IMR-90 (cell line): ENCODE results near the gene DOCK6. TPM values are rescaled to one million over a fixed set of nuclear protein-coding genes. Genes with fewer than 3 reads are reported as not detected.

Source experiments
- ATAC-seq: fragments of 200-7000 bp; cut with Tn5 transposase; 2 replicates; pipeline ENCODE4 v1.9.1; 2020; ENCODE audit warnings: low read depth, mild to moderate bottlenecking, moderate library complexity
- BruUV-seq: library from RNA; stranded (reverse); fragments of 400-500 nt; replicated peaks from 2 replicates; lab custom pipeline; 2021; lab: Mats Ljungman, UMichigan
- CTCF ChIA-PET: fragments of 300-600 bp; formaldehyde crosslinking; extraction: SDS; loops from one replicate; lab custom pipeline; 2021; ENCODE audit warnings: antibody characterized with exemption; lab: Yijun Ruan, JAX
- POLR2A ChIA-PET: fragments of 300-600 bp; sonication (Branson Sonifier 250); formaldehyde crosslinking; loops from one replicate; lab custom pipeline; 2022; ENCODE audit warnings: antibody characterized with exemption; ENCODE audit not compliant: unreplicated experiment; lab: Charles Lee
- DNase-seq: peaks from one replicate; pipeline ENCODE4 v3.0.0; 2013
- H2AFZ ChIP-seq: replicated peaks from 2 replicates; pipeline ENCODE3; 2013; ENCODE audit warnings: low read length, mild to moderate bottlenecking; ENCODE audit not compliant: poor library complexity
- H2AK5ac ChIP-seq: 2 replicates; pipeline ENCODE4 v1.6.1; 2013; ENCODE audit warnings: low read depth, low read length, inconsistent platforms
- H2AK9ac ChIP-seq: replicated peaks from 2 replicates; pipeline ENCODE3; 2013; ENCODE audit warnings: mild to moderate bottlenecking, low read depth, low read length, moderate library complexity; ENCODE audit not compliant: poor library complexity
- H2BK120ac ChIP-seq: 2 replicates; pipeline ENCODE4 v1.6.1; 2013; ENCODE audit warnings: low read depth, low read length, inconsistent platforms
- H2BK15ac ChIP-seq: 3 replicates; pipeline ENCODE4 v1.6.1; 2013; ENCODE audit warnings: low read depth, low read length, inconsistent platforms
- H2BK20ac ChIP-seq: 2 replicates; pipeline ENCODE4 v1.6.1; 2013; ENCODE audit warnings: low read depth, mild to moderate bottlenecking, inconsistent platforms, low read length, moderate library complexity
- H2BK5ac ChIP-seq: 2 replicates; pipeline ENCODE4 v1.6.1; 2013; ENCODE audit warnings: mild to moderate bottlenecking, low read depth, low read length, inconsistent platforms; ENCODE audit not compliant: poor library complexity, severe bottlenecking
- H3K14ac ChIP-seq: replicated peaks from 2 replicates; pipeline ENCODE4 v1.6.1; 2013; ENCODE audit warnings: low read depth, low read length, inconsistent platforms
- H3K18ac ChIP-seq: 2 replicates; pipeline ENCODE4 v1.6.1; 2013; ENCODE audit warnings: low read depth, low read length, control low read depth
- H3K23ac ChIP-seq: 2 replicates; pipeline ENCODE4 v1.6.1; 2013; ENCODE audit warnings: low read depth, low read length, inconsistent platforms
- H3K27ac ChIP-seq: 2 replicates; pipeline ENCODE4 v1.5.1; 2013; ENCODE audit warnings: mild to moderate bottlenecking, control low read depth, low read length; ENCODE audit not compliant: insufficient read depth
- H3K27me3 ChIP-seq: 2 replicates; pipeline ENCODE4 v1.6.1; 2013; ENCODE audit warnings: low read length; ENCODE audit not compliant: control insufficient read depth, insufficient read depth
- H3K36me3 ChIP-seq: 2 replicates; pipeline ENCODE4 v1.6.1; 2013; ENCODE audit warnings: low read length, mixed read lengths; ENCODE audit not compliant: control insufficient read depth, insufficient read depth
- H3K4ac ChIP-seq: 2 replicates; pipeline ENCODE4 v1.6.1; 2013; ENCODE audit warnings: low read depth, low read length, inconsistent platforms
- H3K4me1 ChIP-seq: 2 replicates; pipeline ENCODE4 v1.6.1; 2013; ENCODE audit warnings: low read length, mixed read lengths; ENCODE audit not compliant: control insufficient read depth, insufficient read depth
- H3K4me2 ChIP-seq: 2 replicates; pipeline ENCODE4 v1.6.1; 2013; ENCODE audit warnings: low read depth, mild to moderate bottlenecking, control low read depth, low read length, moderate library complexity
- H3K4me3 ChIP-seq: 2 replicates; pipeline ENCODE4 v1.5.1; 2013; ENCODE audit warnings: low read depth, mild to moderate bottlenecking, control low read depth, low read length, moderate library complexity; ENCODE audit not compliant: insufficient read depth
- H3K56ac ChIP-seq: 2 replicates; pipeline ENCODE4 v1.6.1; 2013; ENCODE audit warnings: low read length, inconsistent platforms; ENCODE audit not compliant: insufficient read depth; ENCODE audit errors: extremely low read depth
- H3K79me1 ChIP-seq, 2 experiments: 2 replicates each; pipeline ENCODE4 v1.6.1; 2013; ENCODE audit warnings: low read length in 2 of 2, inconsistent platforms in 1 of 2, low read depth in 1 of 2
- H3K9ac ChIP-seq: 2 replicates; pipeline ENCODE4 v1.6.1; 2013; ENCODE audit warnings: low read depth, low read length, control low read depth
- H3K9me1 ChIP-seq: 2 replicates; pipeline ENCODE4 v1.6.1; 2013; ENCODE audit warnings: low read length, inconsistent platforms; ENCODE audit not compliant: insufficient read depth
- H3K9me3 ChIP-seq: 2 replicates; pipeline ENCODE4 v1.6.1; 2013; ENCODE audit warnings: low read length; ENCODE audit not compliant: control insufficient read depth, insufficient read depth
- H4K20me1 ChIP-seq: 2 replicates; pipeline ENCODE4 v1.6.1; 2013; ENCODE audit warnings: low read length, inconsistent platforms; ENCODE audit not compliant: insufficient read depth
- H4K5ac ChIP-seq: 2 replicates; pipeline ENCODE4 v1.6.1; 2013; ENCODE audit warnings: mild to moderate bottlenecking, low read depth, low read length, control low read depth
- H4K8ac ChIP-seq, 2 experiments: 2 replicates each; pipeline ENCODE4 v1.6.1; 2013; ENCODE audit warnings: low read depth in 2 of 2, low read length in 2 of 2, control low read depth in 1 of 2, inconsistent platforms in 1 of 2
- H4K91ac ChIP-seq: 2 replicates; pipeline ENCODE4 v1.6.1; 2013; ENCODE audit warnings: low read depth, low read length, inconsistent platforms; ENCODE audit not compliant: insufficient read depth
- BHLHE40 ChIP-seq: fragments of 150-350 bp; IDR thresholded peaks from 2 replicates; pipeline ENCODE4 v1.6.1; 2016; ENCODE audit warnings: mild to moderate bottlenecking, low read depth, low read length
- NFE2L2 ChIP-seq: fragments of 150-350 bp; IDR thresholded peaks from 2 replicates; pipeline ENCODE4 v1.6.1; 2016; ENCODE audit warnings: low read depth, mild to moderate bottlenecking, low read length
- WGBS, 2 experiments: methylation state at CpG; one replicate each; pipeline versions ENCODE4 v1.1.5 to v1.1.7; 2013; ENCODE audit warnings: missing lambda C conversion rate in 2 of 2; ENCODE audit not compliant: insufficient read length in 1 of 2; ENCODE audit errors: extremely low coverage in 2 of 2; 5-methylcytosine and 5-hydroxymethylcytosine counted together
- dilution Hi-C: fragments of 300-500 bp; cut with HindIII; formaldehyde crosslinking; loops from one replicate; pipeline ENCODE4 v1.14.3; 2018; ENCODE audit warnings: low sequenced_read_pairs; ENCODE audit not compliant: unreplicated experiment
- in situ Hi-C: fragments of 300-500 bp; cut with MboI; formaldehyde crosslinking; loops from 3 replicates; pipeline ENCODE4 v1.14.3; 2019; ENCODE audit warnings: low sequenced_read_pairs, inconsistent platforms, mixed read lengths
- intact Hi-C: fragments of 100-400 bp; cut with micrococcal nuclease; formaldehyde crosslinking; loops from 2 replicates; pipeline ENCODE4 v1.10.0; 2022
- polyA plus RNA-seq, 3 experiments: library from polyadenylated mRNA; depleted of rRNA; stranded (reverse); fragments of >200 nt; gene quantifications; 2 replicates each; pipeline ENCODE4 v1.2.3, GENCODE V29; 2012; ENCODE audit warnings: low replicate concordance in 1 of 3
- total RNA-seq: library from RNA; depleted of rRNA; stranded (reverse); fragments of >200 nt; gene quantifications from 2 replicates; pipeline ENCODE4 v1.2.3, GENCODE V29; 2012

DOCK6 gene
- total and polyA plus RNA-seq, 2 of the 4 experiments (the other 2 are of a cell fraction): 5.0 to 18.4 TPM

- Histone ChIP-seq H3K27me3 (no peaks in the 10 kb centered on the region), H4K5ac (no peak overlapping the region), H3K4me3 (no peak overlapping the region), H2BK15ac (no peak overlapping the region), H3K27ac (no peak overlapping the region), H2AK5ac (no peak overlapping the region), H4K91ac (no peak overlapping the region), H3K14ac (no peak overlapping the region), H3K4ac (no peak overlapping the region), H3K4me2 (no peak overlapping the region), H3K4me1 (0 out of 2 replicates have a peak, but pooled peaks cover 1% of the 10 kb centered on the region), H3K79me1 (peaks cover 36 to 73% of the 10 kb centered on the region in 2 experiments), H2BK5ac (no peak overlapping the region), H2AK9ac (peak overlapping the region; percentile 42), H3K23ac (no peak overlapping the region), H2BK120ac (no peak overlapping the region), H3K9me1 (peaks cover 11% of the 10 kb centered on the region), H3K56ac (no peak overlapping the region), H3K36me3 (peaks cover 81% of the 10 kb centered on the region), H2BK20ac (no peak overlapping the region), H4K20me1 (no peaks in the 10 kb centered on the region; the same call in none of the 2 replicates), H4K8ac (no peak overlapping the region), H3K18ac (no peak overlapping the region), H3K9me3 (no peaks in the 10 kb centered on the region), H2AFZ (no peak overlapping the region), H3K9ac (no peak overlapping the region)
- TF ChIP-seq BHLHE40 (no peak), NFE2L2 (no peak)
- CTCF ChIA-PET: no interaction called here
- no peak for ATAC-seq
- no TSS peak for BruUV-seq
- intact Hi-C loops (no loop called here), in situ Hi-C loops (no loop called here), dilution Hi-C loops (no loop called here)
- no peak for DNase-seq
- 95% methylated on average over 5 of the region's 7 CpGs; no CpG with 5 or more reads in 1 of the 2 experiments for WGBS, 2 experiments
- POLR2A ChIA-PET: no interaction called here
Measured at GRCh38 chr19:11175920-11176319, 86.4 kb downstream of the DOCK6 start.
